NT2/D1 (cell line): ENCODE measurements around the gene NEK9.

Experiments
- SUZ12 ChIP-seq: IDR thresholded peaks from 2 replicates; pipeline ENCODE4 v1.6.1; 2011; ENCODE audit not compliant: insufficient read length, insufficient read depth; ENCODE audit errors: extremely low read depth
- YY1 ChIP-seq: IDR thresholded peaks from 2 replicates; pipeline ENCODE4 v1.6.1; 2011; ENCODE audit not compliant: insufficient read length, insufficient read depth

DNA sequence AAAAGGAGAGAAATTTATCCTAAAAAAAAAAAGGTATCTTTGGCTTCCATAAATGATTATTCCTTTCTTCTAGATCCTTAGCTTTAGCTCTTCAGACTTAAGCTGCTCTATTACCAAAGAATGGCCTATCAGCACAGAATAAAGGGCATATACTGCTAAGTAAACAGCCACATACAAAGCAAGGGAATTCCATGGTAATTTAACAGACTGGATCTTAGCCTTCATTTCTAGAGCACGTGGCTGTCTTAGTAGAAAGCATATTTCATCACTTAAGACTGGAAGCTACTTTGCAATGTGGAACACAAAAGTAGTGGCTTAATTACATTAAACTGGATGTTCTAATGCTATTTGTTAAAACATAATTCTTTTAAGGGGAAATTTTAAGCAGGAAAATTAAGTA is 26.4 kb upstream of the NEK9 start:
- TF ChIP-seq SUZ12: no peak
- TF ChIP-seq YY1: no peak
